Left ventricle myocardium inferior (tissue), 1 donor: ENCODE measurements around the gene HRK. TPM values are rescaled to one million over a fixed set of nuclear protein-coding genes. Genes with fewer than 3 reads are reported as not detected.

ENCODE experiments used
- DNase-seq: peaks from one replicate; pipeline ENCODE4 v3.0.0-alpha.2; 2020
- H3K27ac ChIP-seq: fragments of 200-600 bp; replicated peaks from 2 replicates; pipeline ENCODE4 v1.8.0; 2021
- H3K27me3 ChIP-seq: fragments of 200-600 bp; 2 replicates; pipeline ENCODE4 v1.8.0; 2021; ENCODE audit warnings: low read depth
- H3K36me3 ChIP-seq: fragments of 200-600 bp; 2 replicates; pipeline ENCODE4 v1.8.0; 2021
- H3K4me1 ChIP-seq: fragments of 200-600 bp; 2 replicates; pipeline ENCODE4 v1.8.0; 2021
- H3K4me3 ChIP-seq: fragments of 200-600 bp; 2 replicates; pipeline ENCODE4 v1.8.0; 2021; ENCODE audit warnings: mild to moderate bottlenecking, moderate library complexity
- H3K9me3 ChIP-seq: fragments of 200-600 bp; replicated peaks from 2 replicates; pipeline ENCODE4 v1.8.0; 2021
- CTCF ChIP-seq: fragments of 200-600 bp; IDR thresholded peaks from 2 replicates; pipeline ENCODE4 v1.8.0; 2021; ENCODE audit warnings: antibody characterized with exemption, mild to moderate bottlenecking, borderline replicate concordance
- intact Hi-C: fragments of 100-400 bp; cut with micrococcal nuclease; formaldehyde crosslinking; loops from one replicate; pipeline ENCODE4 v1.11.0; 2022
- total RNA-seq: library from RNA; stranded (reverse); fragmentation: NEBNext Ultra II Directional; extraction: Animal tissue kit (Norgen Biotek cat#: 25700); gene quantifications from one replicate; pipeline ENCODE4 v1.2.1, GENCODE V29; 2021
- donor health status: DM: no; HTN: yes; CAD: no; lungs with severe emphysema.

HRK gene
- total RNA-seq, 1 donor from 2014 or later = 0.77 TPM

DNA sequence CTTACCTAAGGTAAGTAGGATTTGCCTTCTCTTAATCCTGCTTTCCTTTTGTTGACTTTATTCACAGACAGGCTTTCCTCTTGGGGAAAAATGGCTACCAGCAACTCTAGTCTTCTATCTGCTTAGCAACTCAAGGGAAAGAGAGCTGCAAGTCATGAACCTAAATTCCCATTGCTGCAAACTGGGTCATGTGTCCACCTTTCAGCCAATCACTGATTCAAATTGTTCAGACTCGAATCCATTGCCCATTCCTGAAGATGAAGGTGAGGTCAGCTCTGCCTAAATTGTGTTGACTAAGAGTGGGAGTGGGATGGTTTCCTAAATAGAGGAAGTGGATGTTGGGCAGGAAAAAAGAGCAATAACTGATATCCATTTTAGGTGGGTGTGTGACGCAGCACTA lies 37.2 kb upstream of the HRK start:
- Histone ChIP-seq H3K9me3 (no peaks in the 10 kb centered on the region), H3K27me3 (no peaks in the 10 kb centered on the region), H3K4me3 (no peak overlapping the region), H3K27ac (no peak overlapping the region), H3K36me3 (no peaks in the 10 kb centered on the region), H3K4me1 (peaks cover 10% of the 10 kb centered on the region)
- no peak for TF ChIP-seq CTCF
- intact Hi-C loops = no loop called here
- no peak for DNase-seq

DNA sequence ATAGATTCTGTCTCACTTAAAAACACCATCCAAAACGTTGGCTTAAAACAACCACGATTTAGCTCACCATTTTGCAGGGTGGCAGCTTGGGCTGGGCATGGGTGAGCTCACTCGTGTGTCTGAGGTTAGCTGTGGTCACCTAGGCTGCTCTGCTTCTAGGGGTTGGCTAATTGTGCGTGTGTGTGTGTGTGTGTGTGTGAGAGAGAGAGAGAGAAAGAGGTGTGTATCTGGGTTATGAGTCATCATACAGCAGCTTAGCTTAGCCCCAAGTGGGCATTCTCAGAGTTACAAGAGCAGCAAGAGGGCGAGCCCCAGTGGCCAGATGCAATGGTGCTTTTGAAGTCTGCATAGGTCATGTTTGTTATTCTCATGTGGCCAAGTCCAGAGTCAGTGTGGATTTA lies 35.5 kb upstream of the HRK start:
- DNase-seq = no peak
- intact Hi-C loops = no loop called here
- TF ChIP-seq CTCF = peak; percentile 21
- no peaks in the 10 kb centered on the region for H3K9me3 ChIP-seq
- H3K4me1 ChIP-seq = peaks cover 16% of the 10 kb centered on the region
- H3K36me3 ChIP-seq = no peaks in the 10 kb centered on the region
- no peak overlapping the region for H3K27ac ChIP-seq
- no peaks in the 10 kb centered on the region for H3K27me3 ChIP-seq
- no peak overlapping the region for H3K4me3 ChIP-seq

DNA sequence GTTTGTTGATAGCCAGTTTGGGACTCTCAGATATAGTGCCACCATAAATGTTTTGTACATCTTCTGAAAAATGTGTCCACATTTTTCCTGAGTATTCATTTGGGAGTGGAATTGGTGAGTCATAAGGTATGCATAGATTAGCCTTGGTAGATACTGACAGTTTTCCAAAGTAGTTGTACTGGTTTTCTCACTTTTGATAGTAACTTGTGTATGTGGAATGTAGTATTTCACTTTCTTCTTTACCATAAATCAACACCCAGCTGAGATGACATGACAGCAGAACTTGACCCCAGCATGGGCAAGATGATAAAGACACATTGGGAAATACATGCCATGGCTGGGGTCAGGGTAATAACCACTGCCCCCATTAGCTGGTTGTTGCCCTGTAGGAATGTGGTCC lies 34.9 kb upstream of the HRK start:
- Histone ChIP-seq H3K4me1 (peaks cover 22% of the 10 kb centered on the region), H3K4me3 (no peak overlapping the region), H3K27ac (no peak overlapping the region), H3K9me3 (no peaks in the 10 kb centered on the region), H3K27me3 (no peaks in the 10 kb centered on the region), H3K36me3 (no peaks in the 10 kb centered on the region)
- intact Hi-C loops = no loop called here
- DNase-seq = no peak
- TF ChIP-seq CTCF = no peak

DNA sequence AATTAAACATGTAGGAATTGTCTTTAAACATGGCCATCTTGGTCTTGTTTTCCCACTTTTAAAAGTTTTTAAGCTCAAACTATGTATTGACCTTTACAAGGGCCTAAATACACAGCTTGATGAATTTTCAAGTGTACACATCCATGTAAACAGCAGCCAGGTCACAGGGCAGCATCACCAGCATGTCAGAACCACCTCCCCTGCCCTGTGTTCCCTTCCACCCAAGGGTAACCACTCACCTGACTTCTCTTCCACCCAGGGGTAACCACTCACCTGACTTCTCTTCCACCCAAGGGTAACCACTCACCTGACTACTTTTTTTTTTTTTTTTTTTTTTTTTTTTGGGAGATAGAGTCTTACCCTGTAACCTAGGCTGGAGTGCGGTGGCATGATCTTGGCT lies 34.1 kb upstream of the HRK start:
- H3K4me3 ChIP-seq = no peak overlapping the region
- intact Hi-C loops = no loop called here
- no peaks in the 10 kb centered on the region for H3K27me3 ChIP-seq
- H3K9me3 ChIP-seq = no peaks in the 10 kb centered on the region
- H3K4me1 ChIP-seq = peaks cover 27% of the 10 kb centered on the region
- TF ChIP-seq CTCF = no peak
- no peak for DNase-seq
- no peaks in the 10 kb centered on the region for H3K36me3 ChIP-seq
- no peak overlapping the region for H3K27ac ChIP-seq

DNA sequence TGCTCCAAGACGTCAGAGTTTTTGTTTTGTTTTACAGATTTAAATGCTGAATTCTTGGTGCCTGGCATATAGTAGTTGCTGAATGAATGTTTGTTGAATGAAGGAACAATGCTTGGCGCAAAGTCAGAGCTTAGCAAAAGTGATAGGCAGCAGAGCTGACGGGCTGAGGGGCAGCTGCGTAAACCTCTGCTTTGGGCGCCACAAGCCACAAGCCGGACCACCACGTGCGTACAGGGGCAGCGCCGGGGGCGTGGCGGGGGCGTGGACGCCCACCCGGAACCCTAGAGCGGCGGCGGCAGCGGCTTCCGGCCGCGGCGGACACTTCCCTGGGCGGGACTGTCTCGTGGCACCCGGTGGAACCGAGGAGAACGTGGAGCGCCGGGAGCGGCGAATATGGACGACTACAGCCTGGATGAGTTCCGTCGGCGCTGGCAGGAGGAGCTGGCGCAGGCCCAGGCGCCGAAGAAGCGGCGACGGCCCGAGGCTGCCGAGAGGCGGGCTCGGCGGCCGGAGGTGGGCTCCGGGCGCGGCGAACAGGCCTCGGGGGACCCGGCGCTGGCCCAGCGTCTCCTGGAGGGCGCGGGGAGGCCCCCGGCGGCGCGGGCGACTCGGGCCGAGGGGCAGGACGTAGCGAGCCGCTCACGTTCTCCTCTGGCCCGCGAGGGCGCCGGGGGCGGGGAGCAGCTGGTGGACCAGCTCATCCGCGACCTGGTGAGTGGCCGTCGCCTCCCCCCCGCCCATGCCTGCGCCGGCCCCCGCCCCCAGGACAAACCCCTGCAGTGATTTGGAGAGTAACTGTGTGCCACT lies 29.6 kb upstream of the HRK start, which contains the start of gene FBXW8:
Gene FBXW8 (plus strand): TSS at position 306 of the 807 bp plus-strand sequence. CDS start 88 bp downstream, at position 394.
- DNase-seq = peak; percentile 79
- intact Hi-C loops = no loop called here
- no peaks in the 10 kb centered on the region for H3K27me3 ChIP-seq
- TF ChIP-seq CTCF = no peak
- H3K9me3 ChIP-seq = no peaks in the 10 kb centered on the region
- H3K27ac ChIP-seq = peak within 1 kb of the TSS; percentile 85
- H3K36me3 ChIP-seq = no peaks in the 10 kb centered on the region
- peaks cover 17% of the 10 kb centered on the region for H3K4me1 ChIP-seq
- peak within 1 kb of the TSS; percentile 82 for H3K4me3 ChIP-seq
